GM12874 (cell line): ENCODE data around the gene PPP2R2B.

ENCODE experiments used
- CTCF ChIP-seq: IDR thresholded peaks from 2 replicates; pipeline ENCODE4 v1.5.1; 2011; ENCODE audit warnings: low read depth, mild to moderate bottlenecking, control low read depth, low read length, moderate library complexity; ENCODE audit not compliant: insufficient read depth

Gene PPP2R2B

GRCh38 chr5:146681585-146682105, 196.9 kb downstream of the PPP2R2B start:
- no peak for TF ChIP-seq CTCF

GRCh38 chr5:146680846-146681584, 197.5 kb downstream of the PPP2R2B start:
- no peak for TF ChIP-seq CTCF

GRCh38 chr5:146675636-146676035, 202.9 kb downstream of the PPP2R2B start:
- TF ChIP-seq CTCF: no peak

- TF ChIP-seq CTCF: no peak
These were observed 205.7 kb downstream of the PPP2R2B start for GRCh38 chr5:146672866-146673265.

- no peak for TF ChIP-seq CTCF
These were observed 206.8 kb downstream of the PPP2R2B start for GRCh38 chr5:146671561-146672295.

GRCh38 chr5:146669656-146670055, 208.9 kb downstream of the PPP2R2B start:
- TF ChIP-seq CTCF: no peak

- no peak for TF ChIP-seq CTCF
These were observed 210.8 kb downstream of the PPP2R2B start for GRCh38 chr5:146667633-146668272.
